Measurements from ENCODE around the gene SPAG16. TPM values are rescaled to one million over a fixed set of nuclear protein-coding genes. Genes with fewer than 3 reads are reported as not detected.

The SPAG16 gene
- total RNA-seq, 4 donors from 2014 or later: 5.0 to 73.8 (median 21.6) TPM

GRCh38 chr2:214226061-214226460 is 941.8 kb downstream of the SPAG16 start:
- Histone ChIP-seq H3K36me3 (no peaks in the 10 kb centered on the region), H3K4me1 (no peaks in the 10 kb centered on the region), H3K4me3 (no peak overlapping the region), H3K27ac (no peak overlapping the region), H3K9me3 (no peaks in the 10 kb centered on the region), H3K27me3 (no peaks in the 10 kb centered on the region)
- TF ChIP-seq CTCF (IDR thresholded peaks at IDR 0.05): no peak
- TF ChIP-seq POLR2A (IDR thresholded peaks at IDR 0.05): no peak
- intact Hi-C loops (cut with DNase I; ENCODE audit: low total_unique reads): no loop called here
- DNase-seq: no peak

DNA sequence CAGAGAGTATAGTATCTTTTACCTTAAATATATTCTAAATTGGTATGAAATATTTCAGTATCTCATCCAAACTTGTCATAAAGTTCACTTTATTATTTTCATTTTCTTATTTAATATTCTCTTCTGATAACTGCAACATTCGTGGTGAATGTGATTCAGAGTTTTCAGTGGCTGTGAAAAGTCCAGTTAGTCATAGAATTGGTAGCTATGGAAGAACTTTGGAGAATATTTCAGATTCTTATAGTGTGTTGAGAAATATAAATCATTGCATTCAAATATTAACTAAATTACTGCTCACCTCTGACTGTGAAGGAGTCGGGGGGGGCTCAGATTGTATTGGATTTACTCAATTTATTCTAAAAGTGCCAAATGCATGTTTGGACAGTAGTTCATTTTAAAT is 948.0 kb downstream of the SPAG16 start:
- intact Hi-C loops (cut with DNase I; ENCODE audit: low total_unique reads): no loop called here
- Histone ChIP-seq H3K4me1 (no peaks in the 10 kb centered on the region), H3K36me3 (no peaks in the 10 kb centered on the region), H3K27ac (no peak overlapping the region), H3K4me3 (no peak overlapping the region), H3K9me3 (no peaks in the 10 kb centered on the region), H3K27me3 (no peaks in the 10 kb centered on the region)
- no peak for DNase-seq
- no peak for TF ChIP-seq CTCF (IDR thresholded peaks at IDR 0.05)
- no peak for TF ChIP-seq POLR2A (IDR thresholded peaks at IDR 0.05)

- no peak overlapping the region for H3K4me3 ChIP-seq
- intact Hi-C loops (cut with DNase I; ENCODE audit: low total_unique reads): no loop called here
Measured at GRCh38 chr2:214233164-214233563, 948.9 kb downstream of the SPAG16 start.

GRCh38 chr2:214242797-214243196 is 958.5 kb downstream of the SPAG16 start:
- DNase-seq: no peak
- Histone ChIP-seq H3K27me3 (no peaks in the 10 kb centered on the region), H3K4me3 (no peak overlapping the region), H3K27ac (no peak overlapping the region), H3K4me1 (no peaks in the 10 kb centered on the region), H3K9me3 (no peaks in the 10 kb centered on the region), H3K36me3 (no peaks in the 10 kb centered on the region)
- no peak for TF ChIP-seq CTCF (IDR thresholded peaks at IDR 0.05)
- no peak for TF ChIP-seq POLR2A (IDR thresholded peaks at IDR 0.05)
- intact Hi-C loops (cut with DNase I; ENCODE audit: low total_unique reads): no loop called here

More at GRCh38 chr2:214233164-214233563, 948.9 kb downstream of the SPAG16 start:
- Histone ChIP-seq H3K27me3 (no peaks in the 10 kb centered on the region), H3K4me1 (no peaks in the 10 kb centered on the region), H3K36me3 (no peaks in the 10 kb centered on the region), H3K9me3 (no peaks in the 10 kb centered on the region), H3K27ac (no peak overlapping the region)
- DNase-seq: no peak
- TF ChIP-seq CTCF (IDR thresholded peaks at IDR 0.05) (no peak), POLR2A (IDR thresholded peaks at IDR 0.05) (no peak)

DNA sequence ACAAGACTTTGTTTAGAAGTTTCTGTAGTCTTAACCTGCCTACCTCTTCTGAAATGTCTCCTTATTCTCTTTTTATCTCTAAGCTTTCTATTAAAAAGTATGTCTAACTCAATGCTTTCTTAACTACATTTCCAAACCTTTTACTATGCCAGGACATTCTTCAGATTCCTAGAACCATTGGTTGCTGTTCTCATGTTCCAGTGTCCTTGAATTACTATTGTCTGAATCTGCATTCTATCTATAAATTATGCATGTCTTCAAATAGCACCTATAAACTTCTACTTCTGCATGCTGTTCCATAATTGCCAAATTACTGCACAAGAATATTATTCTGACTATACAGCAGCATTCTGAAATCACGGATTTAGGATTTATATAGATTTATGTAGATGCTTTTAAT is 960.6 kb downstream of the SPAG16 start:
- no peak overlapping the region for H3K27ac ChIP-seq
- intact Hi-C loops (cut with DNase I; ENCODE audit: low total_unique reads): no loop called here
- TF ChIP-seq POLR2A (IDR thresholded peaks at IDR 0.05): no peak
- no peak for TF ChIP-seq CTCF (IDR thresholded peaks at IDR 0.05)
- DNase-seq: no peak
- no peak overlapping the region for H3K4me3 ChIP-seq
- H3K4me1 ChIP-seq: no peaks in the 10 kb centered on the region
- H3K9me3 ChIP-seq: no peaks in the 10 kb centered on the region
- no peaks in the 10 kb centered on the region for H3K36me3 ChIP-seq
- no peaks in the 10 kb centered on the region for H3K27me3 ChIP-seq
